Loucy (cell line): Measurements from ENCODE around the gene LANCL1.

Experiments used
- CTCF ChIP-seq: fragments of 200-600 bp; sonication (generic); conservative IDR thresholded peaks from 2 replicates; pipeline ENCODE4 v1.5.1; 2014; ENCODE audit warnings: mild to moderate bottlenecking, antibody characterized with exemption, low read length
- EZH2phosphoT487 ChIP-seq: fragments of 200-600 bp; IDR thresholded peaks from 2 replicates; pipeline ENCODE4 v1.6.1; 2018; ENCODE audit warnings: antibody characterized with exemption, mild to moderate bottlenecking, moderate library complexity, borderline replicate concordance

DNA sequence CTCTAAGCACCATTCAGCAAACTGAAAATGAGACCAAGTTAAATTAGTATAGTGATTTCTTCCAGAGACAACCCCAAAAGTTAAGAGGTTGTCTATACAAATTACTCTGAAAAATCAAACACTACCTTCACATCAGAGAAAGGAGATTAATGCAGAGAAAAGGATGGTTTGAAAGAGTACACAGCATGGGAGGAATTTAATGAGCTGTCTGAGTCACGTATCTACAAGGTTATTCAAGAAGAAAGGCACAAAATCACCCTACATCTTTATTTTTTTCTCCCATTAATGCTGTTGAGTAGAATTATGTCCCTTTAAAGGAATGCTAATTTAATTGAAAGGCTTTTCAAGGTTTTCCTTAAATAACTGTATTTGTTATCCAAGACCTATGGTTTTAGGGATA is 41.1 kb downstream of the LANCL1 start:
- TF ChIP-seq CTCF (no peak), EZH2phosphoT487 (no peak)
